ENCODE data around the gene DCTD.

DCTD gene

DNA sequence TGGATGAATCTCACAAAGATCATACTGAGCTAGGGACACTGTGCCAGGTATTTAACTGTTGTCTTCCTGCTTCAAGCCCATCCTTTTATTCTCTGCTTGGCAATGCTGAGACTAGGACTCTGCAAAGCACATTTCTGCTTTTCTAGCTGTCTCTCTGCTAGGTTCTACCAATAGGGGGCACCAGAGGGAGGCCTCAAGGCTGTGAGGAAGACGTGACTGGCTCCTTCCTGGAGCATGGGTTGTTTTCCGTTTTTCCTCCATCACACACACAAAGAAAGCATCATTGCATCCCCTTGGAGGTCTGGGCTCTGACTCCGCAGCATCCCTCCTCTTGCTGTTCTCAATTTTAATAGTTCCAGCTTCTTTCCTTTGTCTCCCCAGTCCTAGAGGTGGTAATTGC, 10.9 kb upstream of the DCTD start:
- no peak overlapping the region for H3K4me3 ChIP-seq (ENCODE audit: low read depth, low read length)
- DNase-seq (ENCODE audit: low read depth): peak; percentile 16
- TF ChIP-seq, protein P1, sequence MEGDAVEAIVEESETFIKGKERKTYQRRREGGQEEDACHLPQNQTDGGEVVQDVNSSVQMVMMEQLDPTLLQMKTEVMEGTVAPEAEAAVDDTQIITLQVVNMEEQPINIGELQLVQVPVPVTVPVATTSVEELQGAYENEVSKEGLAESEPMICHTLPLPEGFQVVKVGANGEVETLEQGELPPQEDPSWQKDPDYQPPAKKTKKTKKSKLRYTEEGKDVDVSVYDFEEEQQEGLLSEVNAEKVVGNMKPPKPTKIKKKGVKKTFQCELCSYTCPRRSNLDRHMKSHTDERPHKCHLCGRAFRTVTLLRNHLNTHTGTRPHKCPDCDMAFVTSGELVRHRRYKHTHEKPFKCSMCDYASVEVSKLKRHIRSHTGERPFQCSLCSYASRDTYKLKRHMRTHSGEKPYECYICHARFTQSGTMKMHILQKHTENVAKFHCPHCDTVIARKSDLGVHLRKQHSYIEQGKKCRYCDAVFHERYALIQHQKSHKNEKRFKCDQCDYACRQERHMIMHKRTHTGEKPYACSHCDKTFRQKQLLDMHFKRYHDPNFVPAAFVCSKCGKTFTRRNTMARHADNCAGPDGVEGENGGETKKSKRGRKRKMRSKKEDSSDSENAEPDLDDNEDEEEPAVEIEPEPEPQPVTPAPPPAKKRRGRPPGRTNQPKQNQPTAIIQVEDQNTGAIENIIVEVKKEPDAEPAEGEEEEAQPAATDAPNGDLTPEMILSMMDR (IDR thresholded peaks at IDR 0.05; ENCODE audit: insufficient read depth, low read depth, low read length, missing control alignments): peak; percentile 20

DNA sequence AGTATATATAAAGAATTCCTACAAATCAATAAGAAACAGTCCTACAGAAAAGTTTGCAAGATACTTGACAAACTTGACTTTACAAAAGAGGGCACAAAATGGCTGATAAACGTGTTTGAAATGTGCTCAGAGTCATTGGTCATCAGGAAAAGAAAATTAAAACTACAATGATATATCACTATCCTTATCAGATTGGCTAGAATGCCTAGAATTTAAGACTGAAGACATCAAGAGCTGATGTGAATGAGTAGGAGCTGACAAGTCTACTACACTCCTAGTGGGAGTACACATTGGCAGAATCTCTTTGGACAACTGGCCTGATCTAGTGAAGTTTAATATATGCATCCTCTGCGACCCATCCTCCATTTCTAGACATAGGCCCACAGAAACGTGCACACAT, 10.3 kb upstream of the DCTD start:
- DNase-seq (ENCODE audit: low read depth): no peak
- TF ChIP-seq, protein P1 (IDR thresholded peaks at IDR 0.05; ENCODE audit: insufficient read depth, low read depth, low read length, missing control alignments): no peak
- no peak overlapping the region for H3K4me3 ChIP-seq (ENCODE audit: low read depth, low read length)

DNA sequence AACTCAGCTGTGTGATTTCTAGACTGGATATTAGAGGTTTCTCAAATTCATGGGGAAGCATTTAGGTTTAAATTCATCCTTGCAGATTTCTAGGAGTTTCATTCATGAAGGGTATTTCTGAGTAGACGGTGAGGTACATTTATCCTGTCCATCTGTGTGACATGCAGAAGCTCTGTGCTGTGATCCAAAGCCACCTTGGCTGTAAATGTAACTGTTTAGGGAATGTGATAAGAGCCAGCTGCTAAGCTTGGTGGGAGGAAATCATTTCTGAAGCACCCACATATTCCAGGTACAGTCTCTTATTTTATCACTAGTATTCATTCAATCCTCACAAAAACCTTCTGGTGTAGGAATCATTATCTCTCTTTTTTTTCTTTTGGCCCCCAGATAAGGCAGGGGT, 8.7 kb upstream of the DCTD start:
- TF ChIP-seq, protein P1 (IDR thresholded peaks at IDR 0.05; ENCODE audit: insufficient read depth, low read depth, low read length, missing control alignments): no peak
- no peak for DNase-seq (ENCODE audit: low read depth)
- no peak overlapping the region for H3K4me3 ChIP-seq (ENCODE audit: low read depth, low read length)

DNA sequence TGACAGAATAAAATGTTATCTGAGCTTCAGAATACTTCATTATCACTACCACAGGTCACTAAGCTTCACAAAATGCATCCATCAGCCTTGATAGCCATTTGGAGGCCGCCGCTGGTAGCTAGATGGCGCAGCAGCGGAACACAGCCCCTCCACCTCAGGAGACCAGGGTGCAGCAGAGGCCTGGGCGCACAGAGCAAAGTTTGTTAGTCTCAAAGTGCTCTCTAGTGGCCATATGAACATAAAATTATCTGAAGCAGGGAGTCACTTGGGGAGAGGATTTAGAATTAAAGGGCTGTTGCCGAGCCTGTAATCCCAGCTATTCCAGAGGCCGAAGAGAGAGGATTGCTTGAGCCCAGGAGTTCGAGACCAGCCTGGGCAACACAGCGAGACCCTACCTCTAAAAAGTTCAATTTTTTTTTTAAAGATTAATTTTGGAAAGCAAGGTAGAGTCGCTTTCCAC, 8.1 kb upstream of the DCTD start:
- DNase-seq (ENCODE audit: low read depth): peak; percentile 89
- no peak overlapping the region for H3K4me3 ChIP-seq (ENCODE audit: low read depth, low read length)
- TF ChIP-seq, protein P1 (IDR thresholded peaks at IDR 0.05; ENCODE audit: insufficient read depth, low read depth, low read length, missing control alignments): peak; percentile 65

DNA sequence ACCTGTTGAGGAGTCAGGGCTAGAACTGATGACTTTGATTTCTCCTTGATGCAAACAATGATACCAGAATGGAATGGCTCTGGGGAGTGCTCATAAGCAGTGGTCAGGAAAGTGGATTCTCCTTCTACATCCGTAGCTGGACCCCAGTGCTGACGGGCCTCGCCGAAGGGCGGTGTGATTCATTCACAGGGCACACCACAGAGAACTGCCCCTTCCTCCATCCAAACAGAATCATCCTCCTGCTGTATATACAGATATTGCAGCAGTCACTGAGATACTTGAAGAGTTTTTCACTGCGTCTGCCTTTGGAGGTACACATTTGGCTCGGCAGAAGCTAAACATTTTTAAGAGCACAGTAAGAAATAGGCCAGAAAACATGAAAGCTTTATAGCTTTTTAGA, 7.3 kb upstream of the DCTD start:
- TF ChIP-seq, protein P1 (IDR thresholded peaks at IDR 0.05; ENCODE audit: insufficient read depth, low read depth, low read length, missing control alignments): no peak
- no peak overlapping the region for H3K4me3 ChIP-seq (ENCODE audit: low read depth, low read length)
- DNase-seq (ENCODE audit: low read depth): no peak

DNA sequence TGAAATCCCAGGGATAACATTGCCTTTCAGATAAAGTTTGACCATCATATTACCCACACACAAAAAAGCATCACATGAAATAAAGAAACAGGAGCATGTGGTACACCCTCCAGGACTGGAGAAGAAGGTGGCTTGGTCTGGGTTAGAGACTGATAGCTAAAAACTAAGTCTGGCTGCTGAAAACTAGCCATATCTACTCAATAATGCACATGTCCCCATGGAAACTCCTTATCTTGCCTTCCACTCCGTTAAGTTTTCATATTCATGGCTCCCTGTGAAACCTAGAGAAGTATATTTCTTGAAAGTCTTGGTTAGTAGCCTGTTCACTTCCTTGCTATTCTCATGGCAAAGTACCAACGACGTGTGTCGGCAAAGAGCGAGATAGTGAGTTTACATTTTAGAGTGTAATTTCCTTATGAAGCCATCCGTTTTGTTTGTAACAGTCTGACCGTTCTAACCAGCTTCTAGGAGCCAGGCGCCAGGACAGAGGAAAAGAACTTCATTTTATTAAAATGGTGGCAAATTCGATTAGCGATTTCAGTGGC, 6.7 kb upstream of the DCTD start:
- TF ChIP-seq, protein P1 (IDR thresholded peaks at IDR 0.05; ENCODE audit: insufficient read depth, low read depth, low read length, missing control alignments): no peak
- DNase-seq (ENCODE audit: low read depth): no peak
- H3K4me3 ChIP-seq (ENCODE audit: low read depth, low read length): no peak overlapping the region

DNA sequence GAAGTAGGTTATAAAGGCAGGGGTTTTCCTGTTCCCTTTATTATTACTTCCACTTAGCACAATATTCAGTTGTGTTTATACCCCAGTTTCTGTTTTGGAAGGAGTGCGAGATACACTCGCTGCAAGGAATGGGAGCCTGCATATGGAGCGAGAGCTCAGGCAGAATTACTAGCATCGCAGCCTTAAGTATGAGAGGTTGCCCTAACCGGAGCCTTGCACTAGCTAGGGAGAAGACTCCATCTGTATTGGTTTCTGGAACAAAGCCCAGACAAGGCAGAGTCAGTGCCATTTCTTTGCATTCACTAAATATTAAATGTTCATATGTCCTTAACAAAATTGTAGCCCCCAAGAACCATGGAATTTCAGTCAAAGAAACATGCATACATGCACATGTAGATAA, 6.2 kb upstream of the DCTD start:
- DNase-seq (ENCODE audit: low read depth): no peak
- no peak overlapping the region for H3K4me3 ChIP-seq (ENCODE audit: low read depth, low read length)
- TF ChIP-seq, protein P1 (IDR thresholded peaks at IDR 0.05; ENCODE audit: insufficient read depth, low read depth, low read length, missing control alignments): no peak

All from GM12865 (cell line).